Upper lobe of left lung (tissue), 4 donors: ENCODE results near the gene ZNF490.

Experiments used
- CTCF ChIP-seq, 6 experiments: fragments of 450-650 bp in 4 of 6; fragments of 200-600 bp in 2 of 6; sonication (generic) in 2 of 6; IDR thresholded peaks; one replicate each; pipeline ENCODE4 v1.5.1; 2016 to 2019; ENCODE audit warnings: antibody characterized with exemption in 6 of 6
- EP300 ChIP-seq, 4 donors: sonication (generic); formaldehyde crosslinking; IDR thresholded peaks; one replicate each; pipeline ENCODE4 v1.5.1; 2017; ENCODE audit warnings: antibody characterized with exemption in 4 of 4, control low read depth in 2 of 4
- POLR2A ChIP-seq, 4 donors: fragments of 450-650 bp; IDR thresholded peaks; one replicate each; pipeline ENCODE4 v1.5.1; 2016 to 2017; ENCODE audit warnings: antibody characterized with exemption in 4 of 4, mild to moderate bottlenecking in 2 of 4
- POLR2AphosphoS5 ChIP-seq, 2 donors: sonication (generic); formaldehyde crosslinking; IDR thresholded peaks; one replicate each; pipeline ENCODE4 v1.5.1; 2017; ENCODE audit warnings: antibody characterized with exemption in 2 of 2

DNA sequence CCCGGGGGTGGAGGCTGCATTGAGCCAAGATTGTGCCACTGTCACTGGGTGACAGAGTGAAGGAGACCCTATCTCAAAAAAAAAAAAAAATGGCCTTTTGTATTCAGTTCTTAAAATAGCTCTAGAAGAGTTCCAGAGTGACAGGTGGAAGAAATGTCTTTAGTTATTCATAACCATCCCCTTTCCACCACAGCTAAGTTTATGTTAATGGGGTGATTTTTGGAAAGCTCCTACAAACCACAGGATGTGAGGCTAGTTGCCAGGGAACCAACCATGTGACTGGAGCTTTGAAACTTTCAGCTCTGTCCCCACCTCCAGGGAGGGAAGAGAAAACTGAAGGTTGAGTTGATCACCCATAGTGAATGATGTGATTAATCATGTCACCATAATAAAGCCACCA is 6.9 kb downstream of the ZNF490 start:
- no peak for TF ChIP-seq POLR2A (IDR thresholded peaks at IDR 0.05)
- TF ChIP-seq CTCF (IDR thresholded peaks at IDR 0.05) = no peak
- TF ChIP-seq EP300 (IDR thresholded peaks at IDR 0.05) = no peak
- TF ChIP-seq POLR2AphosphoS5 (IDR thresholded peaks at IDR 0.05) = no peak
